Upper lobe of left lung (tissue), 4 donors: ENCODE measurements around the gene SRC.

Experiments used
- CTCF ChIP-seq, 6 experiments: fragments of 450-650 bp in 4 of 6; fragments of 200-600 bp in 2 of 6; sonication (generic) in 2 of 6; IDR thresholded peaks; one replicate each; pipeline ENCODE4 v1.5.1; 2016 to 2019; ENCODE audit warnings: antibody characterized with exemption in 6 of 6
- POLR2A ChIP-seq, 4 donors: fragments of 450-650 bp; IDR thresholded peaks; one replicate each; pipeline ENCODE4 v1.5.1; 2016 to 2017; ENCODE audit warnings: antibody characterized with exemption in 4 of 4, mild to moderate bottlenecking in 2 of 4
- POLR2AphosphoS5 ChIP-seq, 2 donors: sonication (generic); formaldehyde crosslinking; IDR thresholded peaks; one replicate each; pipeline ENCODE4 v1.5.1; 2017; ENCODE audit warnings: antibody characterized with exemption in 2 of 2

GRCh38 chr20:37450344-37450743 is 104.4 kb downstream of the SRC start:
- no peak for TF ChIP-seq CTCF (IDR thresholded peaks at IDR 0.05)
- TF ChIP-seq POLR2AphosphoS5 (IDR thresholded peaks at IDR 0.05): no peak
- no peak for TF ChIP-seq POLR2A (IDR thresholded peaks at IDR 0.05)
